GM18858 (cell line): Measurements from ENCODE around the gene SMARCE1.

ENCODE experiments used
- ATAC-seq: cut with Tn5 transposase; IDR thresholded peaks from one replicate; pipeline ENCODE4 v1.9.1; 2021; ENCODE audit not compliant: unreplicated experiment

Gene SMARCE1

DNA sequence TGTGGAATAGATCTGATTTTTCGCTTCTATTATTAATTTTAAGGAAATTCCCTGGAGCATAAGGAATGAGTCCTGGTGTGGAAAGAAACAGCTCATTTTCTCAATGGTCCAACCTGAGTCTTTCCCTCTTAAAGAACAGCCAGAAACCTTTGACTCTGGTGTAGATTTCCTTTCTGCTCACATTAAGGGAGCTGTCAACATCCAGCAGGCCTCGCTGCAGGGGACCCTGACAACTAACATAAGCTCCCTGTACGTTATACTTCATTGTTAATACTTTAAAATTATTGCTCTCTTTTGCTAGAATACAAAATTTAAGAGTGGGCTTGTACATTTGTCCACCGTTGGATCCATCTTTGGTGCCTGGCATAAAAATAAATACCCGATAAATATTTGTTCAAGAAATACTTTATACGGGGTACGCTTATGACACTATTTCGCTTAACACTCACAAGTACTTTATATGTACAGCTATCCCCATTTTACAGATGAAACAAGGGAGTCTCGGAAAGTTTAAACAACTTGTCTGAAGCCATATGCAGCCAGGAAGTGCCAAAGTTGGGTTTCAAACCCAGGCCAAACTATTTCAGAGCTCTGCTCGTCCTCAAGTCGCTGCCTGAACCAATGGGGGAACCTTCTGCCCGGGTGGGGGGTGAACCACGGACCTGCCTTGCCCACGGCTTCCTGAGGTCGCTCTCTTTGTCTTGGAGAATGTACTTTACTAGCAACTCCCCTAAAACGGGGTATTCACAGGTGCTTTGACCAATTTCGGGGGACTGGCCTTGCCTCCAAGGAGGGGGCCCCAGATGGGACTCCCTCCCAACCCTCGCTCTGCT lies 611 bp downstream of the SMARCE1 start:
- no peak for ATAC-seq

DNA sequence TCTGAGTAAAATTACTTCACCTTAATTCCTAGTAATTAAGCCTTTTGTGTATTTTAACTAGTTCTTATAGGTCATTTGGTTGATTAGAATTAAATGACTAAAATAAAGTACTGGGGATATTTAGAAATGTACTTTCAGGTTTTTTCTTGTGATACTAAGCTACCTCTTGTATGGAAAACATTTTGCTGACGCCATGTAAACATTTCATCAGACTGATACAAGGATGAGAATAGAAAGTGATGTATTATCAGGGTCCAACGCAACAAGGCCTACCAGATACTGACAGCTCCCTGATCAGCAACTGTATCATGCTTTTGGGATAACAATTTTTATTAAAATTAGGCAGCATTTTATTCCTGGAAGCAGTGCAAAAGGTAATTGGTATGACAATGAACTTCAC lies 1.7 kb downstream of the SMARCE1 start:
- ATAC-seq, result no peak

DNA sequence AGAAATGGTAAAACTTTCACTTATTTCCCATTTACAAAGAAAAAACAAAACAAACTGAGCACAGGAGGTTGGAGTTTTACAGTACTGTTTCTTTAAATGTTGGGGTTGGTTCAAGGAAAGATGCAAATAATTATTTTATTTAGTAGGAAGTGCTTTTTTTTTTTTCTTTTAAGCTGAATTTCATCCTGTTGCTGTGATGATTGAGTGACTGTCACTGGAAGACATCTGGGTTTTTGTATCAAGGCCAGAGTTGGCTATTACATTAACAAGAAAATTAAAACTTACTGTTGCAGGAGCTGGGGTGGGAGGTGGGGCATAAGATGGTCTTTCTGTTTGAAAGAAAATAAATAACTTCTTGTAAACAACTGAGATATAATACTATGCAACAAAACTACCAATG lies 2.3 kb downstream of the SMARCE1 start:
- ATAC-seq, result no peak

DNA sequence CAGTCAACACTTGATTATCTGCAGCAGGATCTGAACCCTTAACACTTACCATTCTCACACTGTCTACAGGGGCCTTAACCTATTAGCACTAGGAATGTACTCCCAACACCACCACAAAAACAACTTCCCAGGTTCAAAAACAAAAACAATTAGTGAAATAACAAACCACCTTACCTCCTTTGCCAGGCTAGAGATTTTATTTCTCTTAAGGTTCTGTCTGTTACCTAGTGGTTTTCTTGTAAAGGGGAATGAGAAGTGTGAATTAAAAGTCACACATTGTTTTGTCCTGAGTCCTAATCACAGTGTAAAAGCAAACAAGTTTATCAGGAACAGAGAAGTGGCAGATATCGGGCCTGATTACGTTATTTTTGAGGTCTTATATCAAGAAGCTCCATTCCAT lies 9.7 kb downstream of the SMARCE1 start:
- ATAC-seq, result no peak

DNA sequence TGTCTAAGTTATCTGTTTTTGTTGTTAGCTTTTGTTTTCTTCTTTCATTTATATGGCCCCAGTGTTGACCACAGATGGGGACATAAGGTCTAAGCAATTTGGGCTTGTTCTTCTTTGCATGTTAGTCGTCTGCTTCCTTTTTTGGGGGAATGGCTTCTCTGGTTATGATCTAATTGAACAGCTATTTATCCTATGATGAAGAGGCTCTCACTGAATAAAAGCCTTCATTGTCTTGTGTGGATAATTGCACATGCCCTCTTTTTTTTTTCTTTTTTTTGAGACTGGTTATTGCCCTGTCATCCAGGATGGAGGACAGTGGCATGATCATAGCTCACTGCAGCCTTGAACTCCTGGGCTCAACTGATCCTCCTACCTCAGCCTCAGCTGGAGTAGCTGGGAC lies 13.7 kb downstream of the SMARCE1 start:
- ATAC-seq, result no peak

DNA sequence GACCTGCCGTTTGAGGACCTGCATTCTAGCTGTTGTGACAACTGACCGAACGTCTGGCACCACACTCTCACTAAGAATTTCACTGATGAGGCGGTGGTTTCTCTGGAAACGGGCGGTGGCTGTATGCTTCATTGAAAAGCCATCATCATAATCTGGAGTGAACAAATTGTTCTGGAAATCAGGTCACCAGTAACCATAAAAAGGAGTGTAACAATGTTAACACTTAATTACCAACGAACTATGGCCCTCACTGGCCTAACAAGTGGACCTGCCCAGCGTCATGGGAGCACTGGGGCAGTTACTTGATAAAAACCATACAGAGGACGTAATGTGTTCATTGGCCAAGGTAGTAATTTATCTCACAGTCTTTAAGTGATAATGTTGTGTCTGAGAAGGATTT lies 15.4 kb downstream of the SMARCE1 start:
- no peak for ATAC-seq

DNA sequence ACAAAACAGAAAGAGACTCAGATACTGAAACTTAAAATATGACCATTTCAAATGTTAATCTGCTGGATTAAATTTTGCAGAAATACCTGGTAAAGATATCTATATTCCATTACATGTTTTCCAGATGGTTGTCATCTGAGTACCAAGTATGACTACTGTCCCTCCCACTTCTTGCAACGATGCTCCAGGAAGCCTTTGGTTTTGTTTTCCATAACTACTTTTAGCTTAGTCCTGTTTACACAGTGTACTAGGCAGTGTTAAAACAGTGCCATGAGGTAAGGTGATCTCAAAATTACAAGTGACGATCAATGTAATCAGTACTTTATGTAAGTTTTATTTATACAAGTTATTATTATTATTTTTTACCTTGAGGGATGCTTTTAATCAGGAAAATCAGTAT lies 17.8 kb downstream of the SMARCE1 start:
- no peak for ATAC-seq

DNA sequence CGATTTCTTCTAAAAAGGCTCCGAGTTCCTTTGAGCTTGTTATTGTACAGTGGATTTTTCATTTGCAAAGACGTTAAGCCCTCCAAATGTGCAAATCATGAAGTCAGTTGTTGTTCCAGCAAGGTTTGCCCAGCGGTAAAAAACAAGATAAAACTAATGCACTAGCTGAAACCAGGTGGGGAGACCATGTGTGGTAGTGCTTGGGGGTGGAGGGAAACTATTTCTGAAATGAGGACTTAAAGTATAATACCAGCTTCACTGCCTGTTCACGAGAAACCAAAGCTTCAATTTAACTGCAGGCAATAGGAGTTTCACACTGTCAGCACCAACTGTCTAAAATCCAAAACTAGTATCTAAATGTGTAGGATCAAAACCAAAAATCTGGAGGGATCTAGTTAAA lies 22.3 kb downstream of the SMARCE1 start:
- ATAC-seq, result no peak

DNA sequence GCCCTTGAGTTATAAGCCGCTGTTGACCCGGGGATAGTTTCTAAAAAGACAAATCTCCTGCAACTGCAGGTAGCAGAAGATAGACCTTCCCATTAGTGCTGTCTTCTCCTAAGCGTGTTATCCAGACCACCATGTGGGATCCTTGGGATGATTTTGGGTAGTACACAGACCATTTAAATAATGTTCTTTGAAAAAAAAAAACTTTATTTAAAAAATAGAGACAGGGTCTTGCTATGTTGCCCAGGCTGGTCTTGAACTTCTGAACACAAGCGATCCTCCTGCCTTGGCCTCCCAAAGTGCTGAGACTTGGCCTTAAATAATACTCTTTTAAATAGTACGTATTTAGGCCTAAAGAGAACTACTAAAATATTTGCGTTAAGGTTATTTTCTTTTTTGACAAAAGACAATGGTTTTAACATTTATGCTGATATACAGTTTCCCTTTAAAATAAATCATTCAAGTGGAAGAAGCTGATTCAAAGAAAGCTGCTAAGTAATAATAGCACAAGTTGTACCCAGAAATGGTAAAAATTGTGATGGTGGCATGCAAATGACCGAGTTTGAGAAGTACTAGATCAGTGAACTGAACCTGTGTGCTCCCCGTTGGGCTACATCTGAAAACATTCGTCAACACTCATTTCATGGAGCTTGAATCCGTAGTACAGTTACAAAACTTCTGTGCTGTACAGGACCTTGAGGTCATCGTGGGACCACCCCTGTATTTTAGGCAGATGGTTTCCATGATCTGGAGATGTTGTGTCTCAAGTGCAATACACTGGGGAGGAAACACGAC lies 24.0 kb downstream of the SMARCE1 start:
- ATAC-seq, result no peak

DNA sequence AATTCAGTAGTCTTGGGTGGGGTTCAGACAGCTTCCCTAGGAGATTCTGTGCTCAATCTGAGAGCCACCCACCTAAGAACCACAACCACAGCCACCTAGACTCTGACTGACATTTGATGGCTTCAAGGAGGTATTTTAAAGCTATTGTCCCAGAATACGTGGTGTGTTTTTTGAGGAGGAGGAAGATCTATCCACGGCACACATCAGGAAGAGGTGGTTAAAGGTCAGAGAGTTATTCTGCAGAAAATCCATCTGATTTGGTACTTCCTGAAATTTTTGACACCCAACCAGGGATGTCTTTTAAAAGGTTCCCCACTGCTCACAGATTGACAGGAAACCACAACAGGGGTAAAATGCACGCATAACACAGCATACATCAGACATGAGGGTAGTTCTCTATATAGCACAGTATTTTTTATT lies 25.1 kb downstream of the SMARCE1 start:
- no peak for ATAC-seq

DNA sequence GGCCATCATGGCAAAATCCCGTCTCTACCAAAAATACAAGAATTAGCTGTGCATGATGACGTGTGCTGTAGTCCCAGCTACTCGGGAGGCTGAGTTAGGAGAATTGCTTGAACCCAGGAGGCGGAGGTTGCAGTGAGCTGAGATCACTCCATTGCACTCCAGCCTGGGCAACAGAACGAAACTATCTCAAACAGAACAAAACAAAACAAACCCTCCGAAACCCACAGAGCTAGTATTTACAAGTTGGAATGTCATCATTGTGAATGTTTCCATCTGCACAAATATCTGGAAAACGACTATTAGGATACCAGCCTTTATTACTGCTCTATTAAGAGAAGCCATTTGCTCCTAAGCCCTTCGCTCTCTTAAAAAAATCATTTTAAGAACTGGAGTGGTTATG lies 26.0 kb downstream of the SMARCE1 start:
- no peak for ATAC-seq

DNA sequence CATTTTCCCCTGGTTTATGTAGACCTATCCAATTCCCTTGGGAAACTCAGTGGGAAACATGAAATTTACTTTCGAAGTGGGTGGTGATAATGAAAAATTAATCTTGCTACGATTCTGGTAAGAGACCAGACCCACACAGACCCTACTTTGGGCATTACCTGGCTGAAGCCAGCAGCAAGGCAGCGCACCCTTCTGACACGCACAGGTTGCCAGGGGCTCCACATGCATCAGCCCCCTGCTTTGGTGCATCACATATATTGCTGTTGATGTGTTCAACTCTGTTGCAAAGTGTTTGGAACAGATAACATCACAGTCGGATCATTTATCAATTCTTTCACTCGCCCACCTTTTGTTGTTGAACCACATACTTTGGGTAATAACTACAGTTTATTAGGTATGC lies 26.6 kb downstream of the SMARCE1 start:
- ATAC-seq, result no peak

DNA sequence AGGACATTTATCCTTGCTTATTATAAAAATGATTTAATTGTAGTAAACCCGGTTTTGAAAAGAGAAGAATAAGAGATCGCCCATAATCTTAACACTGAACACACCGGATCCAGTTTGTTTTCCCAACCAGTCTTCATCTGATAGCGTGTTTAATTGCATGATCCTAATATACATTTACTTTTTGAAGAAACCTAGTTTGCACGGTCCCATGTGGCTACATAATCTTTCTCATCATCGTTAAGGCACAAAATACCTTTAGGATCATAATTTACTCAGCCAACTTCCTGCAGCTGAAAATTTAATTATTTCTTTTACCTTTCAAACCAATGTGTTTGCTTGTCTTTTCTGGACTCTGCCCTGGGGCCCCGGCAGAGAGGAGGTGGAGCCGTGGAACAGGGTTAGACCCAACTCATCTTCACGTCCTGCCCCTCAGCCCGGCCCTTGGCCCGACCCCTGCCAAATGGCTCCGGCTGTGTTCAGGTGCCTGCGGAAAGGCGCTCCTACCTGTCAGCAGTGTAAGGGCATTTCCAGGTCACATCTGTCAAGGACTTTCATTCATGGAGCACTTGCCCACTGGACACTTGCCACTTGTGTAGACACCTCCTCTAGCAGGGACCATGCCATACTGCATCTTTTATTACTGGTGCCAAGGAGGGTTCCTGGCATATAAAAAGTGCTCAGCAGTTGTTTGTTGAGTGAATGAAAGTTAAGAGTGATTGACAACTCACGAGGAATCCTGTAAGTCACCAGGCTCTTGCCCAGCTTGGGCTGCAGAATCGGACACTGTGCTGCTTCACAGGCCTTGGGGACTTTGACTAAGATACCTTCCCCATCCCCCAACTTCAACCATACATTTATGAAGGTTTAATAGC lies 28.6 kb downstream of the SMARCE1 start:
- ATAC-seq, result no peak

DNA sequence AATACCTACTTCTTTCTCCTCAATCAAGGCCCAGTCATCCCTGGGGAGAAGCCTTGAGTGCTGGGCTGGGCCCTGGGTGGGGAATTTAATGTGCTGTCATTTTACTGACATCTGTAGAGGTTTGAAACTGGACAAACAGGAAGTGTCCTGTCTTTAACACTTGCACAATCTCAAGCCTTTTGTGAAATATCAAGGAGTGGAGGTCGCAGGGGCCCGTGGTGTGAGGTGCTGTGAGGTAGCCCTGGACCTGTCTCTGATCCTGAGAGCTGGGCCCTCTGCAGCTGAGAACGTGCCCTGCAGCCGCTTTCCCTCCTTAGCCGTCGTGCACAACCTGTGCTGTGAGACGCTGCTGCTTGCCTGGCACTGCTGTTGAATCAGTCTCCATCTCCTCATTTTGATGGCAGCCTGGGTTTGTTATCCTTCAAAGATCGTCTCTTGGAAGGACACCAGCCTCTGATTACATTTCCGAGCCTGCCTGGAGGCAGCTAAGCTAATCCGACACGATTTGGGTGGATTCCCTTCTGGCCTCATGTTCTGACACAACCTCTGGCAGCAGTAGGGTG lies 29.9 kb downstream of the SMARCE1 start:
- no peak for ATAC-seq

DNA sequence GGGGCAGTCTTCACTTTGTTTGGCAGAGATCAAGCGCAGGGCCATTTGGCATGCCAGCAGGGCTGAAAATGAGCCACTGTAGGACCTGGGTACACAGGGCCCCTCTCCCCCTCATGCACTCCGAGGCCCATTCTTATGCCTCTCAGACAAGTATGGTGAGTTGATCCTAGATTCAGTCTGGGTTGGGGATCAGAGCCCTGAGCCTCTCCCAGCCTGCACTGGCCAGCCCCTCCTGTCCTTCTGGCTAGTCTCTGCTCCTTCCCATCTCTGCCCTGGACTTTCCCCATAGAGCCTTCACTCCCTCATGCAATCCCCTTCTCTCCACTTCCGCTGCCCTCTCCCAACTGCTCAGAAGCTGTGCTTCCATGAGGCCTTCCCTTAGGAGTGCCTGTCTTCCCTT lies 31.0 kb downstream of the SMARCE1 start:
- no peak for ATAC-seq

DNA sequence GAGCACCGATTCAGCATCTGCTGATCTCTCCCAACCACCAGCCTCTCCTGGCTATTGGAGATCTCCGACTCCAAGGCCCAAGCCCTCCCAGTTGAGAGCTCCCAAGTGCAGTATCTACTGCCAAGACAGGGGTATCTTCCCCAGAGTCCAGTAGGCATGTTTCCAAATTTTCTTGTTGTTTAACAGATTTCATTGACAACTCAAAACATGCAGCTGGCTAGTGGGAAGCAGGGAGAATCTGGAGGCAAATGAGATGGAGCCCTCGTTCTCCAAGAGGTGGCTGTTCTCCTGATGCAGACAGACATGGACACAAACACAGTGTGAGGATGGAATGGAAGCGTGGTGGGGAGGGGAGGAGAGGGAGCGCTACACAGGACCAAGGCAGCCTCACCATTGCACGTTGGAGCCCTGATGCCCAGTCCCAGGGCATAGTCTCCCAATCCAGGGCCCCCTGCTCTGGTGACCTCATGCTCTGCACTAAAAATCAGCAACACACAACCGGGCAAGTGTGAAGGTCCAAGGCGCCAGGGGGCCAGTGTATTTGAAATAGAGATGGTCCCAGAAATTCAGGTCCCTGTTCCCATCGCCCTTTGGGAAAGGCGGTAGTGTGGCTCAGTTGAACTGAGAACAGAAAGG lies 31.7 kb downstream of the SMARCE1 start:
- no peak for ATAC-seq

DNA sequence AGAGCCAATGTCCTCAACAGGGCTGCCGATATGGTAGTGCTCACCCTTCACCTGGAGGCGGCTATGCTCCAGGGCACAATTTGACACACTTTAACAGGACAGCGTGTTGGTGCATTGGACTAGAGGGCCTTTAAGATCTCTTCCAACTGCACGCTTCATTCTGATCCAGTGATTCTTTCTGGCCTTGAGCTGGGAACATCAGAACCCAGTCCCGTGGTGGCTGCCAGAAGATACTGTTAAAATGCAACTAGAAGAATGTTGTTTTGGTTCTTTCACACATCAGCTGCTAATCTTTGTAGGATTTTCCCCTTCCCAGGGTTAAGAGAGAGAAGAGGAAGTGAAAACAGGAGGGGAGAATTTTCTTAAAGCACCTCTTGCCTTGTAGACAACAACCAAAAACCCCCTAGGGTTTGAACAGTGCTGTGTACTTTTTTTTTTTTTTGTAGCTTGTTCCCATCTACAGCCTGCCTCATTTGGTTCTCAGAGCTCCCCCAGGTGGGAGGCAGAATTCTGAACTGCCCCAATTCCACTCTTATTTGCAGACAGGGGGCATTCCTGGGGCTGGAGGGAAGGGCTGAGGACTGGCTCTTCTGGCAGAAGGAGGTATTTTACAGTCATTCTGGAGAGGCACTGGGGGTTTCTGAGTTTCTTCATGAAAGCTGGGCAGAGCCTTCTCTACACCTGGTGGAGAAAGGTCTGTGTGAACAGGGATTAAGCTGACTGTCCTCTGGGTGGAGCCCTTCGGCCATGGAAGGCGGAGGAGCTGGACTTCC lies 32.4 kb downstream of the SMARCE1 start:
- peak; percentile 63 for ATAC-seq

DNA sequence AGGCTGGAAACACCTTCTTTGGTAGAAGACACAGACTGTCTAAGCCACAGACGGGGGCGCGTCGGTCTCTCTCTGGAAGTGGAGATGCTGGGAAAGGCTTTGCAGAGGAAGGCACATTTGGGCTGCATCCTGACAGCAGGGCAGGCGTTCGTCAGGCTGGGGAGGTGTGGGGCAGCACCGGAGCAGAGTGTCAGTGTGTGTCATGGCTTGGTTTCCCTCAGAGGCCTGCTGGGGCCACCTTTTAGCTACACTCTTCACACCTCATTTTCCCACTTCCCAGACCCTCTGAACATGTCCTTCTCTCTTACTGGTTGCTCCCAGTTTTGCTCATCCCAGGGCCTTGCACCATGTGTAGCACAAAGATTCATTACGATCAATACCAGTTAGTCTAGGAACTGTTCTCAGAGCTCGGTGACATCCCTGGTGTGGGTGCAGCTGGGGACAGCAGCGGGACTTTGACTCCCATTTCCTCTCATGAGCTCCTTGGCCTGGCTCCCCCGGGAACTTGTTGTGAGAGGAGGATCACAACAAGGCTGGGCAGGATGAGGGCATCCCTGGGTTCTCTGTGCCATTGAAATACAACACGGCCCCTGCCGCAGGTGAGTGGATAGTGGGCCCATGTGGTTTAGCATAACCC lies 33.1 kb downstream of the SMARCE1 start:
- no peak for ATAC-seq

DNA sequence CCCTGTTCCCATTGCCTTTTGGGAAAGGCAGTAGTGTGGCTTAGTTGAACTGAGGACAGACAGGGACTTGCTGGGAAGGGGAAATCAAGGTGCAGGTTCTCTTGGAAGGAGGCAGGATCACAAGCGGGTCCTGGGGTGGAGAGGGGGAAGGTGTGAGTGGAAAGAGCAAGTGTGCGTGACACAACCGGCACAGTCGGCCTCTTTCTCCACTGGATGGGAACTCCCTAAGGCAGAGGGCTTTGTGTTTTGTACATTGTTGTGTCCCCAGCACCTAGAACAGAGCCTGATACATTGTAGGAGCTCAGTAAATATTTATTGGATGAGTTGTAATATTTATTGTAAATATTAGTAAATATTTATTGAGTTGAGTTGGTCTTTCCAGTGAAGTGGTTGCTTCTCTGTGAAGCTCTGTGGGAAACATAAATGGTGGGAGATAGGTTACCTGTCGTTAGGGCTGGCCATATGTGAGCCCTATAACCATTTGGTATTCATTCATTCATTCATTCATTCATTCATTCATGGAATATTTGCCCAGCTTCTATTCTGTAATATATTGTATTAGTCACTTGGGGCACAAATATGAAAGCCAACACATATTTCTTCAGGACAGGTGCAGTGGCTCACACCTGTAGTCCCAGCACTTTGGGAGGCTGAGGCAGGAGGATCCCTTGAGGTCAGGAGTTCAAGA lies 34.0 kb downstream of the SMARCE1 start:
- no peak for ATAC-seq
